HG03521 (cell line): ENCODE data around the gene TNFRSF18.

Experiments
- ATAC-seq: cut with Tn5 transposase; IDR thresholded peaks from one replicate; pipeline ENCODE4 v1.9.1; 2021; ENCODE audit warnings: mild to moderate bottlenecking, moderate library complexity; ENCODE audit not compliant: unreplicated experiment

TNFRSF18 gene

GRCh38 chr1:1213345-1214265 lies 7.2 kb upstream of the TNFRSF18 start, which contains the start of gene TNFRSF4:
TNFRSF4 (minus strand) TSS chr1:1214153; CDS start chr1:1214127, 26 bp downstream.
- ATAC-seq: no peak

- no peak for ATAC-seq
Observed at GRCh38 chr1:1212780-1213344, 6.5 kb upstream of the TNFRSF18 start.

- ATAC-seq: no peak
Observed at GRCh38 chr1:1211541-1212441, 5.4 kb upstream of the TNFRSF18 start.

GRCh38 chr1:1210726-1211540 lies 4.5 kb upstream of the TNFRSF18 start:
- no peak for ATAC-seq

- ATAC-seq: no peak
Observed at GRCh38 chr1:1208713-1209433, 2.5 kb upstream of the TNFRSF18 start.

- no peak for ATAC-seq
Observed at GRCh38 chr1:1207571-1207892, 1.1 kb upstream of the TNFRSF18 start.

- no peak for ATAC-seq
Observed at GRCh38 chr1:1206966-1207531, 657 bp upstream of the TNFRSF18 start.

- ATAC-seq: no peak
Observed at GRCh38 chr1:1205769-1206375, 520 bp downstream of the TNFRSF18 start.

- no peak for ATAC-seq
Observed at GRCh38 chr1:1204998-1205768, 1.2 kb downstream of the TNFRSF18 start.

GRCh38 chr1:1204425-1204920 lies 1.9 kb downstream of the TNFRSF18 start:
- no peak for ATAC-seq

- ATAC-seq: no peak
Observed at GRCh38 chr1:1203561-1204424, 2.6 kb downstream of the TNFRSF18 start.

- no peak for ATAC-seq
Observed at GRCh38 chr1:1202831-1203560, 3.4 kb downstream of the TNFRSF18 start.

- no peak for ATAC-seq
Observed at GRCh38 chr1:1200876-1201810, 5.2 kb downstream of the TNFRSF18 start.

- ATAC-seq: no peak
Observed at GRCh38 chr1:1199961-1200875, 6.2 kb downstream of the TNFRSF18 start.
